Mesendoderm (in vitro differentiated cells): ENCODE results near the gene CCDC177.
A peak's percentile ranks its signal among the peaks of the same experiment; 100 is the strongest.

Experiments
- DNase-seq: peaks from one replicate; pipeline ENCODE4 v3.0.0; 2013
- H2AK5ac ChIP-seq: 2 replicates; pipeline ENCODE4 v1.6.1; 2013; ENCODE audit warnings: low read length, inconsistent platforms
- H2BK120ac ChIP-seq: 2 replicates; pipeline ENCODE4 v1.6.1; 2013; ENCODE audit warnings: low read depth, mild to moderate bottlenecking, low read length, moderate library complexity, mixed read lengths
- H2BK15ac ChIP-seq: replicated peaks from 2 replicates; pipeline ENCODE4 v1.6.1; 2013; ENCODE audit warnings: low read depth, mild to moderate bottlenecking, moderate library complexity
- H2BK5ac ChIP-seq: 2 replicates; pipeline ENCODE4 v1.6.1; 2013; ENCODE audit warnings: low read length, inconsistent platforms
- H3K18ac ChIP-seq: 2 replicates; pipeline ENCODE4 v1.6.1; 2013; ENCODE audit warnings: mild to moderate bottlenecking, low read length, mixed read lengths
- H3K23ac ChIP-seq: one replicate; pipeline ENCODE4 v1.6.1; 2013; ENCODE audit warnings: low read length
- H3K27ac ChIP-seq: 2 replicates; pipeline ENCODE4 v1.5.1; 2013; ENCODE audit warnings: low read depth, mild to moderate bottlenecking, inconsistent platforms, low read length, moderate library complexity
- H3K27me3 ChIP-seq: 2 replicates; pipeline ENCODE4 v1.6.1; 2013; ENCODE audit warnings: low read length, control low read depth, mild to moderate bottlenecking, inconsistent platforms; ENCODE audit not compliant: insufficient read depth, poor library complexity
- H3K36me3 ChIP-seq: 2 replicates; pipeline ENCODE4 v1.6.1; 2013; ENCODE audit warnings: low read length, inconsistent platforms; ENCODE audit not compliant: control insufficient read depth, insufficient read depth
- H3K4ac ChIP-seq: one replicate; pipeline ENCODE4 v1.6.1; 2013; ENCODE audit warnings: low read depth, mild to moderate bottlenecking, low read length, moderate library complexity
- H3K4me1 ChIP-seq: 2 replicates; pipeline ENCODE4 v1.6.1; 2013; ENCODE audit warnings: low read depth, low read length, inconsistent platforms; ENCODE audit not compliant: control insufficient read depth
- H3K4me2 ChIP-seq: 2 replicates; pipeline ENCODE4 v1.6.1; 2013; ENCODE audit warnings: low read length
- H3K4me3 ChIP-seq: 2 replicates; pipeline ENCODE4 v1.5.1; 2013; ENCODE audit warnings: mild to moderate bottlenecking, low read length
- H3K56ac ChIP-seq: one replicate; pipeline ENCODE4 v1.6.1; 2013; ENCODE audit warnings: low read length
- H3K79me1 ChIP-seq: 2 replicates; pipeline ENCODE4 v1.6.1; 2013; ENCODE audit warnings: low read length, inconsistent platforms
- H3K79me2 ChIP-seq: 2 replicates; pipeline ENCODE4 v1.6.1; 2013; ENCODE audit warnings: mild to moderate bottlenecking, low read length; ENCODE audit not compliant: control insufficient read depth, insufficient read depth
- H3K9ac ChIP-seq: 2 replicates; pipeline ENCODE4 v1.6.1; 2013; ENCODE audit warnings: low read length, inconsistent platforms
- H4K5ac ChIP-seq: one replicate; pipeline ENCODE4 v1.6.1; 2013; ENCODE audit warnings: low read length
- H4K8ac ChIP-seq: one replicate; pipeline ENCODE4 v1.6.1; 2013; ENCODE audit warnings: low read depth, mild to moderate bottlenecking, control low read depth, low read length, moderate library complexity
- WGBS: extraction: QIAGEN DNeasy Blood & Tissue Kit; methylation state at CpG from one replicate; pipeline ENCODE4 v1.1.7; 2013; ENCODE audit warnings: low lambda C conversion rate, missing lambda C conversion rate; ENCODE audit not compliant: insufficient coverage; ENCODE audit errors: extremely low coverage; 5-methylcytosine and 5-hydroxymethylcytosine counted together

CCDC177 gene

GRCh38 chr14:69582829-69583228 is 8.2 kb upstream of the CCDC177 start:
- Histone ChIP-seq H2BK15ac (no peak overlapping the region), H4K8ac (no peak overlapping the region), H4K5ac (no peak overlapping the region), H3K27me3 (no peaks in the 10 kb centered on the region), H2AK5ac (no peak overlapping the region), H3K18ac (no peak overlapping the region), H3K79me2 (no peaks in the 10 kb centered on the region), H2BK120ac (no peak overlapping the region), H2BK5ac (no peak overlapping the region), H3K36me3 (no peaks in the 10 kb centered on the region), H3K79me1 (no peaks in the 10 kb centered on the region), H3K4me1 (no peaks in the 10 kb centered on the region), H3K23ac (no peak overlapping the region), H3K56ac (no peak overlapping the region), H3K4me2 (no peak overlapping the region), H3K4ac (no peak overlapping the region), H3K27ac (no peak overlapping the region), H3K4me3 (no peak overlapping the region), H3K9ac (no peak overlapping the region)
- DNase-seq: no peak
- WGBS: no CpG with 5 or more reads among the region's 4 CpGs

- H3K36me3 ChIP-seq: no peaks in the 10 kb centered on the region
- no peak overlapping the region for H3K18ac ChIP-seq
- no peak overlapping the region for H3K27ac ChIP-seq
- no peak overlapping the region for H3K4me3 ChIP-seq
- H3K23ac ChIP-seq: no peak overlapping the region
- H2BK120ac ChIP-seq: no peak overlapping the region
- no peaks in the 10 kb centered on the region for H3K79me1 ChIP-seq
- no peak overlapping the region for H2BK5ac ChIP-seq
- no peak overlapping the region for H3K4me2 ChIP-seq
- H3K4me1 ChIP-seq: no peaks in the 10 kb centered on the region
- no peak overlapping the region for H3K9ac ChIP-seq
- H3K56ac ChIP-seq: no peak overlapping the region
- H2BK15ac ChIP-seq: no peak overlapping the region
- H4K8ac ChIP-seq: no peak overlapping the region
- no peak for DNase-seq
- H3K79me2 ChIP-seq: no peaks in the 10 kb centered on the region
- no peak overlapping the region for H2AK5ac ChIP-seq
- no peaks in the 10 kb centered on the region for H3K27me3 ChIP-seq
- no CpG with 5 or more reads among the region's 1 CpG for WGBS
- no peak overlapping the region for H4K5ac ChIP-seq
- no peak overlapping the region for H3K4ac ChIP-seq
Measured at GRCh38 chr14:69582212-69582611, 7.5 kb upstream of the CCDC177 start.

- Histone ChIP-seq H3K79me1 (no peaks in the 10 kb centered on the region), H3K27ac (no peak overlapping the region), H3K4me1 (no peaks in the 10 kb centered on the region), H2AK5ac (no peak overlapping the region), H3K79me2 (no peaks in the 10 kb centered on the region), H3K36me3 (no peaks in the 10 kb centered on the region), H3K27me3 (no peaks in the 10 kb centered on the region), H3K23ac (no peak overlapping the region), H2BK5ac (no peak overlapping the region), H3K9ac (no peak overlapping the region), H4K8ac (no peak overlapping the region), H3K56ac (no peak overlapping the region), H4K5ac (no peak overlapping the region), H3K4me2 (no peak overlapping the region), H3K4ac (no peak overlapping the region), H2BK15ac (no peak overlapping the region), H2BK120ac (no peak overlapping the region), H3K4me3 (no peak overlapping the region), H3K18ac (no peak overlapping the region)
- no CpG with 5 or more reads among the region's 7 CpGs for WGBS
- DNase-seq: no peak
Measured at GRCh38 chr14:69581316-69581935, 6.8 kb upstream of the CCDC177 start.

- Histone ChIP-seq H3K79me2 (no peaks in the 10 kb centered on the region), H3K18ac (no peak overlapping the region), H3K4ac (no peak overlapping the region), H3K4me3 (no peak overlapping the region), H4K5ac (no peak overlapping the region), H3K56ac (no peak overlapping the region), H2BK15ac (no peak overlapping the region), H2AK5ac (no peak overlapping the region), H3K27me3 (no peaks in the 10 kb centered on the region), H3K79me1 (no peaks in the 10 kb centered on the region), H3K36me3 (no peaks in the 10 kb centered on the region), H3K4me1 (no peaks in the 10 kb centered on the region), H3K9ac (no peak overlapping the region), H3K4me2 (no peak overlapping the region), H3K27ac (no peak overlapping the region), H2BK5ac (no peak overlapping the region), H4K8ac (no peak overlapping the region), H3K23ac (no peak overlapping the region), H2BK120ac (no peak overlapping the region)
- whole genome bisulfite sequencing: no CpG with 5 or more reads among the region's 7 CpGs
- peak; percentile 91 for DNase-seq
Measured at GRCh38 chr14:69580009-69580577, 5.4 kb upstream of the CCDC177 start.

GRCh38 chr14:69579476-69579875 is 4.8 kb upstream of the CCDC177 start:
- Histone ChIP-seq H2BK15ac (no peak overlapping the region), H3K4me3 (no peak overlapping the region), H3K23ac (no peak overlapping the region), H3K56ac (no peak overlapping the region), H3K18ac (no peak overlapping the region), H3K36me3 (no peaks in the 10 kb centered on the region), H3K79me1 (no peaks in the 10 kb centered on the region), H3K9ac (no peak overlapping the region), H3K79me2 (no peaks in the 10 kb centered on the region), H3K27ac (no peak overlapping the region), H4K8ac (no peak overlapping the region), H2AK5ac (no peak overlapping the region), H3K4me2 (no peak overlapping the region), H3K4ac (no peak overlapping the region), H2BK120ac (no peak overlapping the region), H3K4me1 (no peaks in the 10 kb centered on the region), H2BK5ac (no peak overlapping the region), H4K5ac (no peak overlapping the region), H3K27me3 (no peaks in the 10 kb centered on the region)
- WGBS: no CpG with 5 or more reads among the region's 2 CpGs
- no peak for DNase-seq

GRCh38 chr14:69574954-69575295 is 254 bp upstream of the CCDC177 start:
- H3K56ac ChIP-seq: no peak overlapping the region
- no peak overlapping the region for H3K4me3 ChIP-seq
- H3K79me1 ChIP-seq: no peaks in the 10 kb centered on the region
- no peak overlapping the region for H3K27ac ChIP-seq
- H2BK120ac ChIP-seq: no peak overlapping the region
- no peaks in the 10 kb centered on the region for H3K79me2 ChIP-seq
- H3K4me2 ChIP-seq: no peak overlapping the region
- H3K18ac ChIP-seq: no peak overlapping the region
- no peaks in the 10 kb centered on the region for H3K27me3 ChIP-seq
- no peak overlapping the region for H4K8ac ChIP-seq
- DNase-seq: no peak
- H4K5ac ChIP-seq: no peak overlapping the region
- no peaks in the 10 kb centered on the region for H3K4me1 ChIP-seq
- H3K23ac ChIP-seq: no peak overlapping the region
- no peaks in the 10 kb centered on the region for H3K36me3 ChIP-seq
- no peak overlapping the region for H3K9ac ChIP-seq
- no peak overlapping the region for H2BK15ac ChIP-seq
- no peak overlapping the region for H2BK5ac ChIP-seq
- no peak overlapping the region for H2AK5ac ChIP-seq
- WGBS: no CpG with 5 or more reads among the region's 5 CpGs
- no peak overlapping the region for H3K4ac ChIP-seq
